Measurements from ENCODE around the gene RNF157. TPM values are rescaled to one million over a fixed set of nuclear protein-coding genes. Genes with fewer than 3 reads are reported as not detected.

Gene RNF157
- total and polyA plus RNA-seq, 9 of the 15 experiments (the other 6 are each of a cell fraction or from before 2014, with no cell fraction given) = 8.1 to 31.7 (median 20.8) TPM

DNA sequence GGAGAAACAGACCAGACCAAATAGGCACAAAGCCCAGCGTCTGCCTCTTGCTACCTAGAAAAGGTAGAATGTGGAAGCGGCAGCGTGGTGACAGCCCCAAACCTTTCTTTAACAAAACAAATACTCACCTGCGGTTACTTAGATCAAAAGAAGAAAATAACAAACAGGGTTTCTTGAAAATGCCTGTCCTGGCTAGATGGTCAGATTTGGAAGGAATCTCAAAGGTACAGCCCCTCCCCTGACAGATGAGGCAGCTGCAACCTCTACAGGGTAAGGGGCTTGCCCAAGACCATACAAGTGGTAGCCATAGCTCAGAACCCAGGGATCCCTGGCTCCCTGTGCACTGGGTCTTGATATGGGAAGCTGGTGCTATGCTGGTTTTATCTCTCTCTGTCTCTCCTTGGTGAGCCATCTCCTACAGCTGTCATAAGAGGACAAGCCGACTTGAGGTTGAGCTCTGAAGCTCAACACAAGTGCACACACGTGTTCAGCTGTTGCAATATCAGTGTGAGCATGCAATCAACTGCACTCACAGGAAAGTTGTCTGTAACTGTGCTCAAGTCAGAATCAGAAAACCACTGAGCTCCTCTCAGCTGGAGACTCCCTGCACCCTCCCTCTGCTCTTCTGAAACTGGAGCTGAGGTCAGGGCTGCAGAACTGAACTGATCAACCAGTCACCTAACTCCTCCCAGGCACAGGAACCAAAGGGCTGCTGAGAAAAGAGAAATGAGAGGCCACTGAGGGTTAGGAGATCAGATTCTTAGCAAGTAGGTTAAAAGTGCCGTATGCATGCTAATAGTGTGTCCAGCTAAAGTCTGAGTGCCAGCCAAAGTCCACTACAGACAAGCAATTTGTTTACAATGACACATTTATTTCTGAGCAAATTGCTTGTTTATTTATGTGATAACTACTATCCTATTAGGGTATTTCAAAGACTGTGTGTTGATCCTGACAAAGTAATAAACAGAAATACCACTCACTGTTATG is 6.1 kb upstream of the RNF157 start (continued):
- TF ChIP-seq, protein P1, sequence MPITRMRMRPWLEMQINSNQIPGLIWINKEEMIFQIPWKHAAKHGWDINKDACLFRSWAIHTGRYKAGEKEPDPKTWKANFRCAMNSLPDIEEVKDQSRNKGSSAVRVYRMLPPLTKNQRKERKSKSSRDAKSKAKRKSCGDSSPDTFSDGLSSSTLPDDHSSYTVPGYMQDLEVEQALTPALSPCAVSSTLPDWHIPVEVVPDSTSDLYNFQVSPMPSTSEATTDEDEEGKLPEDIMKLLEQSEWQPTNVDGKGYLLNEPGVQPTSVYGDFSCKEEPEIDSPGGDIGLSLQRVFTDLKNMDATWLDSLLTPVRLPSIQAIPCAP (CRISPR knock-in tag; IDR thresholded peaks at IDR 0.05; ENCODE audit: borderline replicate concordance) = no peak
- TF ChIP-seq, protein P2, sequence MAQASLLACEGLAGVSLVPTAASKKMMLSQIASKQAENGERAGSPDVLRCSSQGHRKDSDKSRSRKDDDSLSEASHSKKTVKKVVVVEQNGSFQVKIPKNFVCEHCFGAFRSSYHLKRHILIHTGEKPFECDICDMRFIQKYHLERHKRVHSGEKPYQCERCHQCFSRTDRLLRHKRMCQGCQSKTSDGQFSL (CRISPR knock-in tag; IDR thresholded peaks at IDR 0.05) = no peak
- TF ChIP-seq, protein P2 (tag; IDR thresholded peaks at IDR 0.05) = no peak
- TF ChIP-seq MYC (IDR thresholded peaks at IDR 0.05; ENCODE audit: low read depth, low read length) (peak; percentile 96), MYC (CRISPR knock-in tag; IDR thresholded peaks at IDR 0.05; ENCODE audit: borderline replicate concordance, low read depth) (no peak), ZNF830 (CRISPR knock-in tag; IDR thresholded peaks at IDR 0.05) (no peak), MEF2D (tag; conservative IDR thresholded peaks at IDR 0.05; ENCODE audit: low read depth) (no peak), RBFOX2 (IDR thresholded peaks at IDR 0.05; ENCODE audit: low read depth, low read length) (peak; percentile 35; the same call in 1 of the 2 replicates), ZNF76 (CRISPR knock-in tag; IDR thresholded peaks at IDR 0.05; ENCODE audit: borderline replicate concordance) (no peak), NFATC3 (IDR thresholded peaks at IDR 0.05) (no peak), SOX6 (IDR thresholded peaks at IDR 0.05) (peak; percentile 59), ZNF224 (CRISPR knock-in tag; IDR thresholded peaks at IDR 0.05) (no peak), BACH1 (tag; IDR thresholded peaks at IDR 0.05) (peak; percentile 58), STAT5A (IDR thresholded peaks at IDR 0.05; ENCODE audit: borderline replicate concordance, low read length) (no peak), ELF2 (CRISPR knock-in tag; IDR thresholded peaks at IDR 0.05) (no peak), BMI1 (IDR thresholded peaks at IDR 0.05; ENCODE audit: low read length) (no peak), ZNF764 (CRISPR knock-in tag; IDR thresholded peaks at IDR 0.05; ENCODE audit: low read depth) (no peak), BCOR (IDR thresholded peaks at IDR 0.05) (no peak), GABPA (tag; conservative IDR thresholded peaks at IDR 0.05; ENCODE audit: low read depth) (no peak)
- TF ChIP-seq, protein P3, sequence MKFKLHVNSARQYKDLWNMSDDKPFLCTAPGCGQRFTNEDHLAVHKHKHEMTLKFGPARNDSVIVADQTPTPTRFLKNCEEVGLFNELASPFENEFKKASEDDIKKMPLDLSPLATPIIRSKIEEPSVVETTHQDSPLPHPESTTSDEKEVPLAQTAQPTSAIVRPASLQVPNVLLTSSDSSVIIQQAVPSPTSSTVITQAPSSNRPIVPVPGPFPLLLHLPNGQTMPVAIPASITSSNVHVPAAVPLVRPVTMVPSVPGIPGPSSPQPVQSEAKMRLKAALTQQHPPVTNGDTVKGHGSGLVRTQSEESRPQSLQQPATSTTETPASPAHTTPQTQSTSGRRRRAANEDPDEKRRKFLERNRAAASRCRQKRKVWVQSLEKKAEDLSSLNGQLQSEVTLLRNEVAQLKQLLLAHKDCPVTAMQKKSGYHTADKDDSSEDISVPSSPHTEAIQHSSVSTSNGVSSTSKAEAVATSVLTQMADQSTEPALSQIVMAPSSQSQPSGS (CRISPR knock-in tag; IDR thresholded peaks at IDR 0.05) = no peak
- TF ChIP-seq, protein P4, sequence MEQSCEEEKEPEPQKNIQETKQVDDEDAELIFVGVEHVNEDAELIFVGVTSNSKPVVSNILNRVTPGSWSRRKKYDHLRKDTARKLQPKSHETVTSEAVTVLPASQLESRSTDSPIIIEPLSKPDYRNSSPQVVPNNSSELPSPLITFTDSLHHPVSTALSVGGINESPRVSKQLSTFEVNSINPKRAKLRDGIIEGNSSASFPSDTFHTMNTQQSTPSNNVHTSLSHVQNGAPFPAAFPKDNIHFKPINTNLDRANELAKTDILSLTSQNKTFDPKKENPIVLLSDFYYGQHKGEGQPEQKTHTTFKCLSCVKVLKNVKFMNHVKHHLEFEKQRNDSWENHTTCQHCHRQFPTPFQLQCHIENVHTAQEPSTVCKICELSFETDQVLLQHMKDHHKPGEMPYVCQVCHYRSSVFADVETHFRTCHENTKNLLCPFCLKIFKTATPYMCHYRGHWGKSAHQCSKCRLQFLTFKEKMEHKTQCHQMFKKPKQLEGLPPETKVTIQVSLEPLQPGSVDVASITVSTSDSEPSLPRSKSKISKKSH (CRISPR knock-in tag; IDR thresholded peaks at IDR 0.05) = no peak
- TF ChIP-seq, protein P5, sequence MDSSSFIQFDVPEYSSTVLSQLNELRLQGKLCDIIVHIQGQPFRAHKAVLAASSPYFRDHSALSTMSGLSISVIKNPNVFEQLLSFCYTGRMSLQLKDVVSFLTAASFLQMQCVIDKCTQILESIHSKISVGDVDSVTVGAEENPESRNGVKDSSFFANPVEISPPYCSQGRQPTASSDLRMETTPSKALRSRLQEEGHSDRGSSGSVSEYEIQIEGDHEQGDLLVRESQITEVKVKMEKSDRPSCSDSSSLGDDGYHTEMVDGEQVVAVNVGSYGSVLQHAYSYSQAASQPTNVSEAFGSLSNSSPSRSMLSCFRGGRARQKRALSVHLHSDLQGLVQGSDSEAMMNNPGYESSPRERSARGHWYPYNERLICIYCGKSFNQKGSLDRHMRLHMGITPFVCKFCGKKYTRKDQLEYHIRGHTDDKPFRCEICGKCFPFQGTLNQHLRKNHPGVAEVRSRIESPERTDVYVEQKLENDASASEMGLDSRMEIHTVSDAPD (CRISPR knock-in tag; IDR thresholded peaks at IDR 0.05) = no peak
